Cerebellar nuclear complex (tissue), 1 donor: ENCODE results near the gene USB1.

Experiments used
- DNase-seq, 2 experiments: peaks; one replicate each; lab custom pipeline; 2025; lab: John Stamatoyannopoulos, UW

Gene USB1, protein sequence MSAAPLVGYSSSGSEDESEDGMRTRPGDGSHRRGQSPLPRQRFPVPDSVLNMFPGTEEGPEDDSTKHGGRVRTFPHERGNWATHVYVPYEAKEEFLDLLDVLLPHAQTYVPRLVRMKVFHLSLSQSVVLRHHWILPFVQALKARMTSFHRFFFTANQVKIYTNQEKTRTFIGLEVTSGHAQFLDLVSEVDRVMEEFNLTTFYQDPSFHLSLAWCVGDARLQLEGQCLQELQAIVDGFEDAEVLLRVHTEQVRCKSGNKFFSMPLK

DNA sequence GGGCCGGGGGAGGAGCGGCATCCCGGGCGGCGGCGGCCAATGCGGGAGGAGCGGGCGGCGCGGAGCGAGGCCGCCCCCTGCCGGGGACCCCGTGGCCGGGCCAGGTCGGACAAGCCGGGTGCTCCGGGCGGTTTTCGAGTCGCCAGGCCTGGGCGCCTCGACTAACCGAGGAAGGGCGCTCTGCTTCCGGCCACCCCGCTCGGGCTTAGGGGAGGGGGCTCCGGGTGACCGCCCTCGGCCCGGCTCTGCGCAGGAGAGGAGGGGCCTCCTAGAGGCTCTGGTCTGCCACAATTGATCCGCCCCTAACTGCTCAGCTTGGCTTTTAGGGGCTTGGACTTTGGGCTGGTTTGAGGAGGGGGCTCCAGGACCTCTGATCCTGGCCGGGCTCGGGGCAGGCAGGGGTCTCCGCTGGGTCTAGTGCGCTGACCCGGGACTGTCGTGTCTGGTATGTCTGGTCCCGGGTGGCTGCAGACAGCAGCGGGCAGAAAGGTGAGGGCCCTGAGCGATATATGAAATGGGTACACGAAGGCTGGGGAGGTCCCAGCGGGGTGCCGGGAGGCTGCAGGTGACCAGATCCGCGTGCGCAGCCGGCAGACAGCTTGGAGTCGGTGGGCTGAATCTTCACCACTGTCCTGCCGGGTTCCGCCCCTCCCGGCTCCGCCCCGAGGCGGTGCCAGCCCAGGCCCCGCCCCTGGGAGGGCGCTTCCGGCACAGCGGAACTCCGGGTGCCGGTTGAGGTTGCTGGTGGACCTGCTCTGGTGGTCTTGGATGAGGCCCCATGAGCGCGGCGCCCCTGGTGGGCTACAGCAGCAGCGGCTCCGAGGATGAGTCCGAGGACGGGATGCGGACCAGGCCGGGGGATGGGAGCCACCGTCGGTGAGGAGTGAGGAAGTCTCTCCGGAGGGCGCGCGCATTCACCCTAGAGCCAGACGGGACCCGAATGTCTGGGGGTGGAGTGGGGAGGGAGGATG, at the start of gene USB1:
Gene USB1 (plus strand): TSS at position 702 of the 971 bp plus-strand sequence. CDS start 77 bp downstream, at position 779.
- DNase-seq = peak in 1 of 2 experiments; percentile 34

DNA sequence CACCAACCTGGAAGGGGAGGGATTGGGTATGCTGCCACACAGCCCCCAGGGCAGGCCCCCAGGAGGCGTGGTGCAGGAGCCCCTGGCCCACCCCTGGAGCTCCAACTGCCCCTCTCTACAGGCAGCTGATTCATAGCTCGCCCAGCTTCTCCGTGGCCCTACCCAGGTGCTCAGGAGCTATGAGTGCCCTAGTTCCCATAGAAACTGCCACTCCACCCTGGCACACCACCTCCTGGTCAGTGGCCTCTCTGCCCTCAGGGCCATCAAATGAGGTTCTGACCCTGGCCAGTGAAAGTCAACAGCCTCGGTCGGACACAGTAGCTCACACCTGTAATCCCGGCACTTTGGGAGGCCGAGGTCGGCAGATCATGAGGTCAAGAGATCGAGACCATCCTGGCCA, 48.3 kb upstream of the USB1 start:
- DNase-seq = no peak

DNA sequence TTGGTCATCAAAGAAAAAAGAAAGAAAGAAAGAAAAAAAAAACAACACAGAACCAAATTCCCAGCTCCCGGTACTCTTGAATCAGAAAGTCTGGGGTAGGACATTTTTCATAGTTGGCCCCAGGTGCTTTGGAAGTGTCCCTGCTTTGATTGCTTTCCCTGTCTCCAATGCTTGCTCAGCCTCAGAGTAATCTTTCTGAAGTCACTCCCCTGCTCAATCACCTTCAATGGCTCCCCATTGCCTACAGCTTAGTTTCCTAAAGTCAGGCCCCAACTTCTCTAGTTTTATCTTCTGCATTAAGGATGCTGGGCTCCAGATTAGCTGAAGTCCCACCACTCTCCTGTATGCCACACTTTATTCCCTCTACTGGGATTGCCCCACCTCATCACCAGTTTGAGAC, 47.4 kb upstream of the USB1 start:
- no peak for DNase-seq

DNA sequence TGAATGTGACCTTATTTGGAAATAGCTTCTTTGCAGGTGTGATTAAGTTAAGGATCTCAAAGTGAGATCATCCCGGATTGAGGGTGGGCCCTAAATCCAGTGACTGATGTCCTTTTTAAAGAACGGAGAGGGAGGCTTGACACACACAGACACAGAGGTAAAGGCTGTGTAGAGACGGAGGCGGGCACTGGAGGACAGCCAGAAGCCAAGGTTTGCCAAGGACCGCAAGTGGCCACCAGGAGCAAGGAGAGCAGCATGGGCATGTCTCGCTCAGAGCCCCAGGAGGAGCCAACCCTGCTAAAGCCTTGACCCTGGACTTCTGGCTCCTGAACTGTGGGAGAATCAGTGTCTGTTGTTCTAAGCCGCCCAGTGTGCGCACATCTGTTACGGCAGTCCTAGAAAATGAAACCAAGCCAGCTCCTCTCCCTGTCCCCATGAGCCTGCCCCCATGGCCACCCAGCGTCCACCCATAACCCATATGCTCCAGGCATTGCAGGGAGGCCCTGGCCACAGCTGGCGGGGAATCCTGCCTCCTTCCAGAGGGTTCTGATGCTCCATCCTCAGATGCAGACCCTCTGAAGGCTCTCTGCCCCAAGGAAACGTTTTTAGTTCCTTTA, 45.5 kb upstream of the USB1 start:
- no peak for DNase-seq

DNA sequence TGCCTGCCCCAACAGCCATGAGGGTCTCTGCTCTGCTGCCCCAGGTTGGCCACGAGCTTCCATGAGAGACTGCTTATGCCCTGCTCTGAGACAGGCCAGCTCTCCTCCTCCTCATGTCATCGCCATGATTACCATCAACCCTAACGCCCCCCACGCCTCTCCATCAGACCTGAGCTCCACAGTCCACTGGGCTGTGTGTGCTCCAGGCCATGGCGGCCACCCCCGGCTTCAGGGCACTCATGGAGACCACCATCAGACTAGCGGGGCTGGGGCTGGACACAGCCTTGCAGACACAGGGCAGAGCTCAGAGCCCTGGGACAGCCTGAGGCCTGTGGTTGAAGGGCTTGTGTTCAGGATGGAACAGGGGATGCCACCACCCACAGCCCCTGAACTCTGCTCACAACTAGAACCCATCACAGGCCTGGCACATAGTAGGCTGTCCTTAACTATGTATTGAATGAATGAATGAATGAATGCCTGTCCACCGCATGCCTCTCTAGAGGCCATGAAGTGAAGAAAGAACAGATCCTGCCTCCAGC, 44.9 kb upstream of the USB1 start:
- DNase-seq = no peak

DNA sequence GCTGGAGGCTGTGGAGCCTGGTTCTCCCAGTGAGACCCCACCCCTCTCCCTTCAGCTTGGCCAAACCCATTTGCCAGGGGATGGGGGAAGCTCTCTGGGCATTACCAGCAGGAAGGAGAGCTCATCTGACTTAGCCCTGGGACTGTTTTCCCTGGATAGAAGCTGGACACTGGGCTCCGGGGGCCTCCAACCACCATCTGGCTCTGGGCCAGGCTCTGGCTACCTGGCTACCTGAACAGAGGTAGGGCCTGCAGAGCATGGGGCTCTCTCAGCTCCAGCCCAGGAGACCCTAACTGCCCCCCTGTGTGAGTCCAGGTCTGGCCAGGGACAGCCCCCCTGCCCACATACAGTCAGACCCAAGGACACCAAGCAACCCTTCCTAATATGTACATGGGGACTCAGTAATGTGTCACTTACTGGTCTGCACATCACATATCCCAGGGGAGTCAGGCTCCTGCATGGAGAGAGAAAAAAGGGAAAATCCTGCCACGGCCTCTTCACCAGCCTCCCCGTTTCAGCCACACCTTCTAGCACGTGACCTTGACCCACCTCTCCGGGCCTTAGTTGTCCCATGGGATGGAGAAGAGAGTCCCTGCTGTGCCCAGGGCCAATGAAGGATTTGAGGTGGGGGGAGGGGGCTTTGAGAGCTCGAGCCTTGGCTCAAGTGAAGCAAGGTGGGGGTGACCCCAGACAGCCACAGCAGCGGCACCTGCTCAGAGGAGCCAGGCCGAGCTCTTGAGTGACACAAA, 44.1 kb upstream of the USB1 start:
- DNase-seq = no peak

DNA sequence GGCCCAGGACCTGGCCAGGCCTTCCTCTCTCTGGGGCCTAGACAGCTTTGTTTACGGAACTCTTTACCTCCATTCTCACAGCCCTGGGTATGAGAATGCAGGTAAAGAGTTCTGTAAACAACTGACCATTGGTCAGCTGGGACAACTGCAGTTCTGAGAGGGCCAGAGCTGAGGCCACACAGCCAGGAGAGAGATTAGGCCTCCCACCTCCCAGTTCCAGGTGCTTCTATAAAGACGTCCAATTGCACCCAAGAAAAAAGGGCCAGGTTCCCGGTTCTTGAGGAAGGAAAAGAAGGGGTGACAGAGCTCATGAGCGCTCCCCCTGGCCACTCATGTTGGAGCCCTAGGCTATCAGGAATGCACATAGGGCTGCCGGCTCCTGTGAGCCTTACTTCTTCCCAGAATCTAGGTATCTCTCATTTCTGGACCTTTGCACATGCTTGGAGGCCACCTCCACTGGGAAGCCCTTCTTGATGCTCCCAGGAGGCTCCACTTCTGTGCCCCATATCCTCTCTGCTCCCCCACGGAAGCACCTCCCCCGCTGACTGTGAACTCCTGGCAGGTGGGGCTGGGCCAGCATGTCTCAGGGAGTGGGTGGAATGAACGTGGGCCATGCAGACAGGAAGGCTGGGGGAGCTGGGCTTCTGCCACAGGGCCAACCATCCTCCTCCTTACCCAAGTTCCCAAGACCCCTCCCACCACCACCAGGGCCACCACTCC, 43.4 kb upstream of the USB1 start:
- no peak for DNase-seq

DNA sequence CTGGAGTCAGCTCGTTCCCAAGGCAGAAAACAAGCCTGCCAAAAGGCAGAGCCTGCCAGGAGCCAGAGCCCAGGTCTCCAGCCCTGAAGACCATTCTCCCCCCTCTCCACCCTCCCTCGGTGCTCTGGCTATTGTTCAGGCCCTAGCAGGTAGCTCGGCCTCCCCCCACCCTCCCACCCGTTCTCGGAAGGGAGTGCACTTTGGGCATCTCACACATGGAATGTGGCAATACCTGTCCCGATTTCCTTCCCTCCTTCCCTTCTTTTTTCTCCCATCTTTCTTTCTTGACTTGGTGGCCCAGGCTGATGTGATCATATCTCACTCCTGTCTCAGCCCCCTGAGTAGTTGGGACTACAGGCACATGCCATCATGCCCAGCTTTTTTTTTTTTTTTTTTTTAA, 42.7 kb upstream of the USB1 start:
- no peak for DNase-seq

DNA sequence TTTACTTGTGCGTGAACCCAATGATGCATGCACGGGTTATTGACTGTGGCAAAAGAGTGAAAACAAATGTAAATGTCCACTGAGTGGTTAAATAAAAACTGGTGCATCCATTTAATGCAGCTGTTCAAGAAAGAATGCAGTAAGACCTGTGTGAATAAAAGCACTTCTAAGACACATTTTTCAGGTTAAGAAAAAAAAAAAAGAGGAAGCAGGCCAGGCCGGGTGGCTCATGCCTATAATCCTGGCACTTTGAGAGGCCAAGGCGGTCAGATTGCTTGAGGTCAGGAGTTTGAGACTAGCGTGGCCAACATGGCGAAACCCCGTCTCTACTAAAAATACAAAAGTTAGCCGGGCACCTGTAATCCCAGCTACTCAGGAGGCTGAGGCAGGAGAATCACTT, 42.1 kb upstream of the USB1 start:
- DNase-seq = no peak

DNA sequence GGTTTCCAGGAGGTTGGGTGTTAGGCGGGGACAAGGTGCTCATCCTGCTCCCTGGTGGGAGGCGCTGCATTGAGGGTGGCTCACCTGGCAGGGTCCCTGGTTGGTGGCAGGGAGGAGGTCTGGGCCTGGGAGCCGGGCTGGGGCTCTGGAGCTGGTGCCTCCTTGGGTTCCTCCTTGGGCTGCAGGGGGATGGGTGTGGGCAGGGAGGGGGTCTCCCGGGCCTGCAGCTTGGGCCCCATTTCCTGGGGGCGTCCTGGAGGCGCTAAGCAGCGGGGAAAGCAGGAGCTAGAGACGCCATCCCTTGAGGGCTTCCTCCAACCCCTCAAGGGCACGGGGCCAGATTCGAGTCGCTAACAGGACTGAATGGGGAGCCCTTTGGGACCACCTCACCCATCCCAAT, 41.4 kb upstream of the USB1 start:
- no peak for DNase-seq

DNA sequence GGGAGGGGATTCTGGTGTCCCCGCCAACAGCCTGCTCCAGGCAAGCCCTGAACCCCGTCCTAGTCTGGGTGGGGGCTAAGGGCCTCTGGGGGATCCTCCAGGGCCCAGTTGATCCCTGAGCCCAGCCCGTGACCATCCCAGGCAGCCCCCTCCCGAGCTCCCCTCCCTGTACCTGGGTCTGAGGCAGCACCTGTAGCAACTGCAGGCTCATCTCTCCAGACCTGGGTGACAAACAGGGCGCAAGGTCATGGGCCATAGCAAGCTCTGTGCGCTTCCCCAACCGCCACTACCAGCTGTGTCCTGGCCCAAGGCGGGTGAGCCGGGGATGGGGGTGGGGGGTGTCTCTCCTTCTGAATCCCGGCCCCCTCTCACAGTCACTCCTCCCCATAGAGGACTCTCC, 40.9 kb upstream of the USB1 start:
- DNase-seq = no peak

DNA sequence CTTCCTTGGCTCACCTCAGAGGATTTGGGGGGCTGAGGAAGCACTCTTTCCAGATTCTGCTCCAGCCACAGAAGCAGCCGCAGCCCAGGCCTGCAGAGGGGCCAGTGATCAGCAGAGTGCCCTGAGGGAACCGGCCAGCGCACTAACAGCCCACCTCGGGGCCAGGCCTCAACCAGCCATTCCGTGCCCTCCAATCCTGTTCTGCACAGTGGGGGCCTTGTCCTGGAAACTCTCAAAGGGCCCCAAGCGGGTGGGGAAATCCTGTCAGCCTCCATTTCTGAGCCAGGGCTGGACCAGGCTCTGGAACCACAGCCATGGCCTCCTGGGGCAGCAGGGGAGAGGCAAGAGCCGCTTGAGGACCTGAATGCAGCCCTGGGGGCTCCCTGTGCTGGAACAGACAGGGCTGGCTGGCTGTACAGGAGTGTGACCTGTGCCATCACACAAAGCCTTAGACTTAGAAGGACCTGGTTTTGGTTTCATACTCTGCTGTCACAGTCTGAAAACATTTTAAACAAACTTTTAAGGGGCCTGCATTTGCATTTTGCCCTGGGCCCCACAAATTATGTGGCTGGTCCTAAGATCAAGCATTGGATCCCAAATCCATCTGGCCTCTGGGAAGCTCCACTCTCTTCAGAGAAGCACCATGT, 40.3 kb upstream of the USB1 start:
- DNase-seq = no peak

DNA sequence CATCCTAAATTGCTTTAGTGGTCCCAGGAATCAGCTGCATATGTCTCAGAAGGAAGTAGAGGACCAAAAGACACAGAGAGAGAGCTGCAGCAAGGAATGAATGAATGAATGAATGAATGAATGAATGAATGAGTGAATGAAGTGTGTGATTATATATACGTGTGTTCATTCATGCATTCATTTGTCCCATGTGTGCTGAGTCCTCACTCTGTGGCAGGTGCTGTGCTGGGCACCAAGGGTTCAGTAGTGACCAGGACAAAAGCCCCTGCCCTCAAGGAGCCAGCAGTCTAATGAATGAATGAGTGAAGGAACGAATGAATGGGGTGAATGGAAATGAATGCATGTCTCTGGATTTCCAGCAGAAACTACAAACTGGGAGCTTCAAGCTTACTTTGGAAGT, 39.7 kb upstream of the USB1 start:
- no peak for DNase-seq

DNA sequence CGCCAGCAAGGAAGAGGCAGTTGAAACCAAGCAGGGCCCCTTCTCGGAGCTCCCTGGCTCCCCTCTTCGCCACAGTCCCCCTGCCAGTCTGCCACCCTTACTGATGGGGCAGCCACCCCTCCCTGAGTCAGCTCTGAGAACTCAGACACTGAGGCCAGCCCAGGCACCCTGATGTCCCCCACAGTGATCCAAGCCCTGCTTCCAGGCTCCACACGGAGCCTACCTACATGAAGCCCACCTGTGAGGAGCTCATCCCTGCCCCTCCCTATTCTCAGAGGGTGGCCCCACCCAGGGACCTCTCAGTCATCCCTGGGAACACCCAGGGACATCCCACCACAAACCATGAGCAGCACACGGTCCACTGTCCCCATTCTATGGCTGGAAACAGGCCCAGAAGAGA, 39.2 kb upstream of the USB1 start:
- DNase-seq = no peak

DNA sequence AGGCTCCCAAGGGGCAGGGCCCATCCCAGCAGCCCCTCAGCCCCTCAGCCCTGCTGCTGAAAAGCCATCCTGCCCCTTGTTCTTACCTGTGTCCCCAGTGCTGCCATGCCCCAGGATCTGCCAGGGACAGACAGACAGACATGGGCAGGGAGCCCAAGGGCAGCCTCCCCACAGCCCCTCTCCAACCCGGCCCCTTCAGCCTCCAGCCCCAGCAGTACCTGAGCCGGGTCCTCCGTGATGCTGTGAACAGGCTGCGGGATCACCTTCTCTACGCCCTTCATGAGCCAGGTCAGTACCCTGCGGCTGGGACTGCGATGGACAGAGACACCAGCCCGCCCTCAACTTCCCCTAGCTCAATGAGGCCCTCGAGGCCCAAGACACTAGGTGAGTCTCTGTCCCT, 38.5 kb upstream of the USB1 start:
- DNase-seq = no peak

DNA sequence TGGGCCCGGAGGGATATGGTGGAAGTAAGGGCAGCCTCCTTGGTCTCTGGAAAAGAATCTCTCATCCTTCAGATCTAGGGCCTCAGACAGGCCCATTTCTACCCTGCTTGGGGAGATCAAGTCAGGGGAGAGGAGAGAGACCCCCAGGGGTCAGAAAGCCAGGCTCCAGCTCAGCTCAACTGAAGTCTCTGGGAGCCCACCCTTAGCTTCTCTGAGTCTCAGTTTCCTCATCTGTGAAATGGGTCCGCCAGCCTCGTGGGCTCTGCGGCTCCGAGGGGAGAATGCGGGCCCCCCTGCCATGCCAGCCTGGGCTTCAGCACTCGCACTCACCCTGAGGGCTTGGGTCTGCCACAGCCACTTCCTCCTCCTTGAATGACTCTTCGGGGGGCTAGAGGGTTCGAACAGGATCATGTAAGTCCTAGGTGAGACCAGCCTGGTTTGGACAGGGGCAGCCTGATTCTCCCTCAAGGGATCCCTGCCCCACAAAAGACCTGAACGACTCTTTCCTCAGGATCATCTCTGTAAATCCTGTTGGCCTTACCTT, 37.0 kb upstream of the USB1 start:
- no peak for DNase-seq

DNA sequence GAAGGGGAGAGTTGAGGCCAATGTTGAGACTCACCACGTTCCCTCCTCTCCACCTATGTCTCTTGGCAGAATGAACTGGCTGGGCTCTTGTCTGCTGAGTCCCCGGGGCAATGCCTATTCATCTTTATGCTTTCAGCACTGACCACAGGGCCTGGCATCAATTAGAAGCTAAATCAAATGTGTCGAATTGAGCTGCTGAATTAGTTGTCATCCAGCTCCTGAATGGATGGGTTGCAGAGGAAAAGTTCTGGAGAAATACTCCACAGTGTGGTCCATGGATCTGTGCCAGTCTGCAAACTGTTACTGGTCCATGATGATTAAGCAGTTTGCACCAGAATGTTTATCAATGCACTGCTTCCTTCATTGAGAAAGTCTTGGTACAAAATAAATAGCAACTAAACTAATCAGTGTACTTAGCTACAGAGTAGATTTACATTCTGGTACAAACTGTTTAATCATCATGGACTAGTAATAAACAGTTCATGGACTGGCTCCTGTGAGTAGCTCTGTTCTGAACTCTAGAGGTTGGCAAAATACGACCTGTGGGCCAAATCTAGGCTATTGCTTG, 34.9 kb upstream of the USB1 start:
- DNase-seq = no peak

DNA sequence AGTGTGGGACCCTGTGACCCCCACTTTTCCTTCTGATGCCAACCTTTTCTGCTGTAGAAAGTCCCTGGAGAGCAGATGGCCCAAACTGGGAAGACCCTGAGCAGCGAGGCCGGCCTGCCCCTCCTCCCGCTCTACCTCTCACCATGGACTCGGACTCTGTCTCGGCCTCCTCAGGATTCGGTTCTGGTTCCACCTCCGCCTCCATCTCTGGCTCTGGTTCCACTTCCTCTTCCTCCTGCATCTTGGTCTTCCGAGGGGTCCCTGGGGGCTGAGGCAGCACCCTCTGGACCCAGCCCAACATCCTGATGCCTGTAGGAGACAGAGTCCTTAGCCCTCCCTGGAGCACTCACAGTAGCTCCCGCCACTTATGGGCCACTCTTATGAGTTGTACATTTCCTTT, 34.2 kb upstream of the USB1 start:
- DNase-seq = no peak

DNA sequence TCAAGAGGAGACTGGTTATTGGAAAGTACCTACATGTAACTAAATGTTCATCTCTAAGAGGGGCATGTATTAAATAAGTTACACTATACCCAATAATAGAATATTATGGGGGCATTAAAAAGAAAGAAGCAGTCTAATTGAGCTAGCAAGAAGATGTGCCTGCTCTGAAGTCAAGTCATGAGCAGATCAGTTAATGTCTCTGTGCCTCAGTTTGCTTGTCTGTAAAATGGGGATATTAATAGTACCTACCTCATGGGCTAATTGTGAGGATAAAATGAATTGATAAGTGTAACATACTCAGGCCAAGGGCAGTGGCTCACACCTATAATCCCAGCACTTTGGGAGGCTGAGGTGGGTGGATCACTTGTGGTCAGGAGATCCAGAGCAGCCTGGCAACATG, 33.3 kb upstream of the USB1 start:
- DNase-seq = no peak
